Mammary epithelial cell (primary cell): ENCODE results near the gene SH3TC2.

Experiments
- EZH2 ChIP-seq: IDR thresholded peaks from 2 replicates; pipeline ENCODE4 v1.6.1; 2012; ENCODE audit warnings: low read length, inconsistent platforms, borderline replicate concordance
- TF ChIP-seq, protein P1 (sequence below), 2 donors: IDR thresholded peaks in 1 of 2; conservative IDR thresholded peaks in 1 of 2; 2 replicates each; pipeline ENCODE4 v1.5.1; 2011 to 2012; ENCODE audit warnings: inconsistent platforms in 2 of 2, low read length in 2 of 2, mild to moderate bottlenecking in 2 of 2, control low read depth in 1 of 2, low read depth in 1 of 2; ENCODE audit not compliant: insufficient read depth in 1 of 2; ENCODE audit errors: extremely low read depth in 1 of 2

DNA sequence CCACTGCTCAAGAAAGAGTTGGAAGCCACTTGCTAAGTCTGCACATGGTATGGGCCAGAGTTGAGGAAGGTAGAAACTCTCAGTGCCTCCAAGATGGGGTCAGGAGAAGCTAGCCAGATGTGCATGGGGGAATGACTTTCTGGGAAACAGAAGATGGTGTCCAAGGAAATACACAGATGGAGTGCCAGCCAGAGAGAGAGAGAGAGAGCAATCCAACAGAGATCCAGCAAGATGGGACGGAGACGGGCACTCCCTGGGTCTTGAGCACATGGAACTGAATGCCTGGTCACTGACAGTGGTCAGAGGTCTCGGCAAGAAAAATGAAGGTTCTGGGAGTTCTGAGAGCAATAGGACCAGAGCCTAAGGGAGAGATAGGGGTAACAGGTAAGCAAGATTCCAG lies 82.1 kb downstream of the SH3TC2 start:
- TF ChIP-seq EZH2: no peak
- TF ChIP-seq, protein P1, sequence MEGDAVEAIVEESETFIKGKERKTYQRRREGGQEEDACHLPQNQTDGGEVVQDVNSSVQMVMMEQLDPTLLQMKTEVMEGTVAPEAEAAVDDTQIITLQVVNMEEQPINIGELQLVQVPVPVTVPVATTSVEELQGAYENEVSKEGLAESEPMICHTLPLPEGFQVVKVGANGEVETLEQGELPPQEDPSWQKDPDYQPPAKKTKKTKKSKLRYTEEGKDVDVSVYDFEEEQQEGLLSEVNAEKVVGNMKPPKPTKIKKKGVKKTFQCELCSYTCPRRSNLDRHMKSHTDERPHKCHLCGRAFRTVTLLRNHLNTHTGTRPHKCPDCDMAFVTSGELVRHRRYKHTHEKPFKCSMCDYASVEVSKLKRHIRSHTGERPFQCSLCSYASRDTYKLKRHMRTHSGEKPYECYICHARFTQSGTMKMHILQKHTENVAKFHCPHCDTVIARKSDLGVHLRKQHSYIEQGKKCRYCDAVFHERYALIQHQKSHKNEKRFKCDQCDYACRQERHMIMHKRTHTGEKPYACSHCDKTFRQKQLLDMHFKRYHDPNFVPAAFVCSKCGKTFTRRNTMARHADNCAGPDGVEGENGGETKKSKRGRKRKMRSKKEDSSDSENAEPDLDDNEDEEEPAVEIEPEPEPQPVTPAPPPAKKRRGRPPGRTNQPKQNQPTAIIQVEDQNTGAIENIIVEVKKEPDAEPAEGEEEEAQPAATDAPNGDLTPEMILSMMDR (conservative IDR thresholded peaks at IDR 0.05 in 1 of 2, IDR thresholded peaks at IDR 0.05 in 1 of 2; ENCODE audit: extremely low read depth in 1 of 2, insufficient read depth in 1 of 2, low read depth in 1 of 2, low read length in 2 of 2): no peak
